B cell (primary cell): ENCODE results near the gene RC3H2. TPM values are rescaled to one million over a fixed set of nuclear protein-coding genes. Genes with fewer than 3 reads are reported as not detected.
A peak's percentile ranks its signal among the peaks of the same experiment; 100 is the strongest.
"Not testable (repeated sequence)": the region's sequence is repeated elsewhere in the genome, so short reads cannot be mapped to it uniquely, and the experiment has no call there.

Experiments
- ATAC-seq: fragments of 200-7000 bp; cut with Tn5 transposase; one replicate; pipeline ENCODE4 v1.10.0; 2021; ENCODE audit warnings: low read depth, mild to moderate bottlenecking, moderate number of reproducible peaks, moderate library complexity
- CTCF ChIA-PET: fragments of 350-600 bp; sonication (Branson Sonifier 250); formaldehyde crosslinking; loops from one replicate; lab custom pipeline; 2021; ENCODE audit warnings: antibody characterized with exemption, inconsistent platforms; lab: Charles Lee
- POLR2A ChIA-PET: fragments of 350-600 bp; sonication (Branson Sonifier 250); formaldehyde crosslinking; loops from one replicate; lab custom pipeline; 2021; ENCODE audit warnings: antibody characterized with exemption; lab: Charles Lee
- DNase-seq: peaks from one replicate; pipeline ENCODE4 v3.0.0; 2013
- H2AFZ ChIP-seq: 2 replicates; pipeline ENCODE4 v1.6.1; 2012; ENCODE audit warnings: mild to moderate bottlenecking, low read depth, low read length; ENCODE audit not compliant: insufficient read depth, poor library complexity, severe bottlenecking
- H3K27ac ChIP-seq, 2 donors: 1 replicate in 1 of 2; 2 replicates in 1 of 2; pipeline ENCODE4 v1.5.1; 2012 to 2013; ENCODE audit warnings: low read length in 2 of 2, mild to moderate bottlenecking in 2 of 2, moderate library complexity in 1 of 2
- H3K27me3 ChIP-seq, 4 experiments: fragments of 200-600 bp in 1 of 4; sonication (generic) in 1 of 4; replicated peaks in 1 of 4; 1 replicate in 2 of 4; 2 replicates in 2 of 4; pipeline versions ENCODE4 v1.6.1 to v1.7.0; 2013 to 2016; ENCODE audit warnings: low read length in 3 of 4, mild to moderate bottlenecking in 2 of 4, mixed read lengths in 1 of 4, moderate library complexity in 1 of 4; ENCODE audit not compliant: insufficient read depth in 4 of 4, control insufficient read depth in 3 of 4; ENCODE audit errors: control extremely low read depth in 1 of 4
- H3K36me3 ChIP-seq, 2 experiments: replicated peaks in 1 of 2; 1 replicate in 1 of 2; 2 replicates in 1 of 2; pipeline versions ENCODE4 v1.6.1 to v1.7.1; 2013; ENCODE audit warnings: low read length in 1 of 2; ENCODE audit not compliant: insufficient read depth in 2 of 2, control insufficient read depth in 1 of 2; ENCODE audit errors: control extremely low read depth in 1 of 2, extremely low read depth in 1 of 2
- H3K4me1 ChIP-seq, 2 donors: fragments of 200-600 bp in 1 of 2; sonication (generic) in 1 of 2; 1 replicate in 1 of 2; 2 replicates in 1 of 2; pipeline versions ENCODE4 v1.5.1 to v1.6.1; 2013 to 2017; ENCODE audit warnings: low read length in 2 of 2; ENCODE audit not compliant: control insufficient read depth in 2 of 2, insufficient read depth in 2 of 2
- H3K4me2 ChIP-seq: replicated peaks from 2 replicates; pipeline ENCODE3; 2012; ENCODE audit warnings: mild to moderate bottlenecking, low read depth, low read length; ENCODE audit not compliant: poor library complexity, severe bottlenecking
- H3K4me3 ChIP-seq, 5 experiments: fragments of 200-600 bp in 1 of 5; sonication (generic) in 1 of 5; 1 replicate in 3 of 5; 2 replicates in 2 of 5; pipeline versions ENCODE4 v1.5.1 to v1.7.0; 2011 to 2016; ENCODE audit warnings: low read length in 4 of 5, mild to moderate bottlenecking in 4 of 5, low read depth in 2 of 5, control low read depth in 1 of 5, moderate library complexity in 1 of 5; ENCODE audit not compliant: insufficient read depth in 1 of 5; ENCODE audit errors: control extremely low read depth in 1 of 5, extremely low read depth in 1 of 5
- H3K79me2 ChIP-seq: fragments of 200-600 bp; sonication (generic); one replicate; pipeline ENCODE4 v1.6.0; 2016; ENCODE audit warnings: low read length; ENCODE audit not compliant: control insufficient read depth, insufficient read depth
- H3K9ac ChIP-seq: fragments of 200-600 bp; sonication (generic); 2 replicates; pipeline ENCODE4 v1.6.1; 2017; ENCODE audit warnings: mild to moderate bottlenecking, low read length, moderate library complexity
- H3K9me3 ChIP-seq, 3 donors: one replicate each; pipeline versions ENCODE4 v1.6.1 to v1.7.1; 2013; ENCODE audit warnings: low read length in 2 of 3; ENCODE audit not compliant: control insufficient read depth in 2 of 3, insufficient read depth in 1 of 3; ENCODE audit errors: control extremely low read depth in 1 of 3
- H4K20me1 ChIP-seq: 2 replicates; pipeline ENCODE4 v1.6.0; 2012; ENCODE audit warnings: mild to moderate bottlenecking, low read length; ENCODE audit not compliant: insufficient read depth, control insufficient read depth, poor library complexity, severe bottlenecking
- H3K27ac Mint-ChIP-seq: one replicate; pipeline ENCODE4 v1.8.0; 2021; ENCODE audit warnings: mixed read lengths
- H3K27me3 Mint-ChIP-seq: one replicate; pipeline ENCODE4 v1.8.0; 2021; ENCODE audit warnings: mixed read lengths
- H3K4me1 Mint-ChIP-seq: one replicate; pipeline ENCODE4 v1.8.0; 2021; ENCODE audit warnings: mixed read lengths
- H3K4me3 Mint-ChIP-seq: one replicate; pipeline ENCODE4 v1.8.0; 2021; ENCODE audit warnings: mixed read lengths
- H3K9me3 Mint-ChIP-seq: one replicate; pipeline ENCODE4 v1.8.0; 2022; ENCODE audit warnings: mixed read lengths; ENCODE audit not compliant: insufficient read depth
- EZH2 ChIP-seq: IDR thresholded peaks from 2 replicates; pipeline ENCODE4 v1.6.1; 2012; ENCODE audit warnings: borderline replicate concordance, low read depth, mild to moderate bottlenecking, moderate library complexity, low read length; ENCODE audit not compliant: insufficient read depth, poor library complexity, severe bottlenecking
- WGBS: methylation state at CpG from one replicate; pipeline ENCODE4 v1.1.5; 2013; ENCODE audit warnings: missing lambda C conversion rate; ENCODE audit not compliant: insufficient coverage; 5-methylcytosine and 5-hydroxymethylcytosine counted together
- intact Hi-C: fragments of 100-400 bp; cut with micrococcal nuclease; formaldehyde crosslinking; loops from one replicate; pipeline ENCODE4 v1.10.0; 2022
- polyA plus RNA-seq: library from polyadenylated mRNA; depleted of rRNA; stranded (reverse); fragments of >200 nt; gene quantifications from 2 replicates; pipeline ENCODE4 v1.2.3, GENCODE V29; 2012
- total RNA-seq, 2 donors: library from RNA; stranded (reverse); fragments of 120-200 nt in 1 of 2; gene quantifications; 1 replicate in 1 of 2; 2 replicates in 1 of 2; pipeline versions ENCODE4 v1.2.3 to v1.2.4, GENCODE V29; 2013 to 2022
- TF ChIP-seq, protein P1 (sequence below): fragments of 200-600 bp; IDR thresholded peaks from one replicate; pipeline ENCODE4 v1.8.0; 2022; ENCODE audit warnings: antibody characterized with exemption, mild to moderate bottlenecking

Gene RC3H2
- total and polyA plus RNA-seq, 2 donors (not counting 1 experiment from before 2014, with no cell fraction given): 17.2 to 74.4 TPM

DNA sequence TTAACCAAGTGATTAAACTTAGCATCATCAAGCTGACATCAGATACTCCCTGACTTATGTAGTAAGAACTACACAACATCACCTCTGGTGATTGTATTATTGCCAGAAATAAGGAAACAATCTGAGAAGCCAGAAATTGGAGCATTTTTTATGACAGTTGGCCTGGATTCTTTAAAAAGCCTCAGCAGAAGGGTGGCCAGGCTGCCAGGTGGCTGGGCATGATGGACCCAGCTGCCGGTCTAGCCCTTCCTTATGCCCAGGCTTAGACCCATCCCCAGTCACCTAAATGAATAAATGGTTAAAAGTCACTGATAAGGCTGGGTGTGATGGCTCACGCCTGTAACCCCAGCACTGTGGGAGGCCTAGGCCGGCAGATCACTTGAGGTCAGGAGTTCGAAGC is 92.4 kb downstream of the RC3H2 start:
- intact Hi-C loops: no loop called here
- Histone ChIP-seq H3K9ac (no peak overlapping the region), H3K4me2 (no peak overlapping the region), H3K4me1 (peaks cover 18 to 22% of the 10 kb centered on the region in 2 donors), H2AFZ (no peak overlapping the region), H4K20me1 (no peaks in the 10 kb centered on the region), H3K27ac (no peak overlapping the region), H3K27me3 (no peaks in the 10 kb centered on the region), H3K79me2 (no peaks in the 10 kb centered on the region), H3K9me3 (no peaks in the 10 kb centered on the region), H3K36me3 (no peaks in the 10 kb centered on the region), H3K4me3 (no peak overlapping the region)
- ChIA-PET CTCF (interaction anchor here (0.7 to 8.7 kb wide), 4 partner anchors 349 to 714 kb away, joined by 3 to 58 read pairs (median 38); no protein-coding TSS in a partner anchor), POLR2A (no interaction called here)
- DNase-seq (no peak), ATAC-seq (no peak)
- Mint-ChIP-seq H3K27ac (no peak overlapping the region), H3K4me3 (no peak overlapping the region), H3K27me3 (no peaks in the 10 kb centered on the region), H3K9me3 (no peaks in the 10 kb centered on the region), H3K4me1 (peaks cover 20% of the 10 kb centered on the region)
- TF ChIP-seq EZH2: no peak
- TF ChIP-seq, protein P1, sequence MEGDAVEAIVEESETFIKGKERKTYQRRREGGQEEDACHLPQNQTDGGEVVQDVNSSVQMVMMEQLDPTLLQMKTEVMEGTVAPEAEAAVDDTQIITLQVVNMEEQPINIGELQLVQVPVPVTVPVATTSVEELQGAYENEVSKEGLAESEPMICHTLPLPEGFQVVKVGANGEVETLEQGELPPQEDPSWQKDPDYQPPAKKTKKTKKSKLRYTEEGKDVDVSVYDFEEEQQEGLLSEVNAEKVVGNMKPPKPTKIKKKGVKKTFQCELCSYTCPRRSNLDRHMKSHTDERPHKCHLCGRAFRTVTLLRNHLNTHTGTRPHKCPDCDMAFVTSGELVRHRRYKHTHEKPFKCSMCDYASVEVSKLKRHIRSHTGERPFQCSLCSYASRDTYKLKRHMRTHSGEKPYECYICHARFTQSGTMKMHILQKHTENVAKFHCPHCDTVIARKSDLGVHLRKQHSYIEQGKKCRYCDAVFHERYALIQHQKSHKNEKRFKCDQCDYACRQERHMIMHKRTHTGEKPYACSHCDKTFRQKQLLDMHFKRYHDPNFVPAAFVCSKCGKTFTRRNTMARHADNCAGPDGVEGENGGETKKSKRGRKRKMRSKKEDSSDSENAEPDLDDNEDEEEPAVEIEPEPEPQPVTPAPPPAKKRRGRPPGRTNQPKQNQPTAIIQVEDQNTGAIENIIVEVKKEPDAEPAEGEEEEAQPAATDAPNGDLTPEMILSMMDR: no peak
- WGBS: no CpG with 5 or more reads among the region's 4 CpGs

DNA sequence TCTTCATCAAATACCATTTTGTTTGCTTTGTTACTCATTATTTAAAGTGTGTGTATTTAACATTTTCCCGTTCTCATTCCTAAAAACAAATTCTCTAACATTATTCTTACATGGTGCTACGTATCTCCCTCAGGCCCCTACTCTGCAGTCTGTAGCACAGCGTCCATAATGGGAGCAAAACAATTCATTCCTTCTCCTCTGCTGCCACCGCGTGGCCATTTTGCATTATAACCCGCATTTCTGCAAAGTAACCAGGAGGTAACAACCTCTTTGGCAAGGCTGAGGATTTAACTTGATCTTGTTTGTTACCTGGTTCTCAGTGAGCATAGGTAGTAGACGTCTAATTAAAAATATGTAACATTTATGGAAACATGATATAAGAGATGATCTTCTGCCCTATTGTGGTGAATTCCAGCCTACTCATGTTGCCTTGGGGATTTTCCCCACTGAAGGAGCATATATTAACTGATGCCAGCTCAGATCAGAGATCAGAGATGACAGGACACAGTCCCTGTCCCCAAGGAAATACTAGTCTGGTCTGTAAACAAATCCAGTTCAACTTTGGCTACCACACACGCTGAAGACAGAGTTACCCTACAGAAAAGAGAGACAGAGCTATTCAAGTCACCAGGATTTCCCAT is 94.7 kb downstream of the RC3H2 start:
- ATAC-seq (peak; percentile 91), DNase-seq (peak; percentile 82)
- Mint-ChIP-seq H3K27ac (no peak overlapping the region), H3K9me3 (no peaks in the 10 kb centered on the region), H3K4me1 (peaks cover 8% of the 10 kb centered on the region), H3K27me3 (no peaks in the 10 kb centered on the region), H3K4me3 (no peak overlapping the region)
- no peak overlapping the region for H3K27ac ChIP-seq
- TF ChIP-seq, protein P1: peak; percentile 88
- TF ChIP-seq EZH2: no peak
- no peaks in the 10 kb centered on the region for H3K27me3 ChIP-seq
- ChIA-PET POLR2A (no interaction called here), CTCF (interaction anchor here (0.5 to 8.7 kb wide), 12 partner anchors 10 to 717 kb away, joined by 3 to 58 read pairs (median 5); no protein-coding TSS in a partner anchor)
- no peaks in the 10 kb centered on the region for H3K79me2 ChIP-seq
- WGBS: 20% methylated on average over 2 of the region's 8 CpGs
- H3K36me3 ChIP-seq: no peaks in the 10 kb centered on the region
- H4K20me1 ChIP-seq: no peaks in the 10 kb centered on the region
- no peak overlapping the region for H3K9ac ChIP-seq
- peak overlapping the region; percentile 0 for H2AFZ ChIP-seq
- H3K9me3 ChIP-seq: no peaks in the 10 kb centered on the region
- no peak overlapping the region for H3K4me3 ChIP-seq
- intact Hi-C loops: loop anchor here (1.0 kb wide), 2 partner anchors 345 to 685 kb away; no protein-coding TSS in a partner anchor
- H3K4me2 ChIP-seq: no peak overlapping the region
- H3K4me1 ChIP-seq: peaks cover 5 to 8% of the 10 kb centered on the region in 2 donors

- ATAC-seq, H3K9me3 ChIP-seq, H3K9me3 Mint-ChIP-seq, H2AFZ ChIP-seq, H3K27ac ChIP-seq, H3K27me3 Mint-ChIP-seq, H4K20me1 ChIP-seq, DNase-seq, H3K4me1 Mint-ChIP-seq, POLR2A ChIA-PET, H3K4me3 ChIP-seq, H3K27me3 ChIP-seq, H3K27ac Mint-ChIP-seq, H3K79me2 ChIP-seq, H3K36me3 ChIP-seq, H3K4me1 ChIP-seq, H3K4me2 ChIP-seq, intact Hi-C loops, H3K4me3 Mint-ChIP-seq, H3K9ac ChIP-seq: not testable (repeated sequence)
- CTCF ChIA-PET: interaction anchor here (1.0 to 8.7 kb wide), 5 partner anchors 345 to 710 kb away, joined by 3 to 58 read pairs (median 11); no protein-coding TSS in a partner anchor
- WGBS: 100% methylated on average over 2 of the region's 7 CpGs
Measured at GRCh38 chr9:122809261-122809660, 95.9 kb downstream of the RC3H2 start.
